Camera-type eye (tissue), 1 donor: ENCODE results near the gene CYP1A2. TPM values are rescaled to one million over a fixed set of nuclear protein-coding genes. Genes with fewer than 3 reads are reported as not detected.

Experiments
- total RNA-seq: library from RNA; depleted of rRNA; stranded (reverse); fragments of >200 nt; gene quantifications from one replicate; pipeline ENCODE4 v1.2.3, GENCODE V29; 2014

CYP1A2 gene
- not detected for total RNA-seq

DNA sequence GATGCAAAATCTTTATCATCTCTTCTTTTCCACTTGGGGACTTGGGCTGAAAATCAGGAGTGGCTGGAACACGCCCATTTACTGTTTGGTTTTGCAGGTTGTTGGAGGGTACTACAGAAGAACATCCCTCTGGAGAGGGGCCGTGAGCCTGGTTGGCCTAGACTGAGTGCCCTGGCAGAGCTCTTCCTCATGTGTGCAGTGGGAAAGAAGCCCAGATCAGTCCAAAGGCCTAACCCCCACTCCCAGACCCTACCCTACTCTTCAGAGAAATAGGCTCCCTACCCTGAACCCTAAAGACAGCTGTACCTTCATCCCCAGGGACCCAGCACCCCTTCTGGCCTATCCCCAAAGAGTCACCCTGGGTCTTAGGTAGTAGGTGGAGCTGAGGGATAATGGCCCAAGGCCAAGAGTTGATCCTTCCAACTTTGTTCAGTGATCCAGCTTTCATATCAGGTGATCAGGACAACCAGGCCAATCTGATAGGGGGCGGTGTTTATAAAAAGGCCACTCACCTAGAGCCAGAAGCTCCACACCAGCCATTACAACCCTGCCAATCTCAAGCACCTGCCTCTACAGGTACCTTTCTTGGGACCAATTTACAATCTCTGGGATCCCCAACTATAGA is at the start of gene CYP1A2:
Gene CYP1A2 (plus strand): TSS at position 524 of the 625 bp plus-strand sequence. CDS start 894 bp downstream, outside the sequence.

DNA sequence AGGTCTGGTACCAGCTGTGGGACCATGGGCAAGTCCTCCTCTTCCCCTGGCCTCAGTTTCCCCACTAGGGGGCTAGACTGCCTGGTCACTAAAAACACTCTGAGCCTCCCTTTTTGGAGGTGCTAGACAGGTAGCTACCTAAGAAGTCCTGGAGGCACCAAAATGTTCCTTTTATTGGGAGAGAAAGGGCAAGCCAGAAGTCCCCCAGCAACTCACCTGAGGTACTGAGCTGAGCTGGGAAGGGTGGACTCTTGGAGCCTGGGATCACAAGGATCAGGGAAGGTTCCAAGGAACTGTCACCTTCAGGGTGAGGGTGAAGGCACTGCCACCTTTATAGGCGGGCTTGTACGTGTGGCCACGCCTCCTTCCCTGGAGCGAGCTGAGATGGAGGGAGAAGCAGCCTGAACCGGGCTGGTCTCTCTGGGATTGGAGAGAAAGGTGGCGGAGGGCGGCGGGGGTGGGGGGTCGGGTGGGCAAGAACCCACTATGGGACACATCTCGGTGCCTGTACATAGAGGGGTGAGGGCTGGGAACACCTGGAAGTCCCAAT is 23.3 kb upstream of the CYP1A2 start, which contains the start of gene CYP1A1:
Gene CYP1A1 (minus strand): TSS at position 304 of the 550 bp plus-strand sequence. CDS start 2,431 bp downstream, outside the sequence.

DNA sequence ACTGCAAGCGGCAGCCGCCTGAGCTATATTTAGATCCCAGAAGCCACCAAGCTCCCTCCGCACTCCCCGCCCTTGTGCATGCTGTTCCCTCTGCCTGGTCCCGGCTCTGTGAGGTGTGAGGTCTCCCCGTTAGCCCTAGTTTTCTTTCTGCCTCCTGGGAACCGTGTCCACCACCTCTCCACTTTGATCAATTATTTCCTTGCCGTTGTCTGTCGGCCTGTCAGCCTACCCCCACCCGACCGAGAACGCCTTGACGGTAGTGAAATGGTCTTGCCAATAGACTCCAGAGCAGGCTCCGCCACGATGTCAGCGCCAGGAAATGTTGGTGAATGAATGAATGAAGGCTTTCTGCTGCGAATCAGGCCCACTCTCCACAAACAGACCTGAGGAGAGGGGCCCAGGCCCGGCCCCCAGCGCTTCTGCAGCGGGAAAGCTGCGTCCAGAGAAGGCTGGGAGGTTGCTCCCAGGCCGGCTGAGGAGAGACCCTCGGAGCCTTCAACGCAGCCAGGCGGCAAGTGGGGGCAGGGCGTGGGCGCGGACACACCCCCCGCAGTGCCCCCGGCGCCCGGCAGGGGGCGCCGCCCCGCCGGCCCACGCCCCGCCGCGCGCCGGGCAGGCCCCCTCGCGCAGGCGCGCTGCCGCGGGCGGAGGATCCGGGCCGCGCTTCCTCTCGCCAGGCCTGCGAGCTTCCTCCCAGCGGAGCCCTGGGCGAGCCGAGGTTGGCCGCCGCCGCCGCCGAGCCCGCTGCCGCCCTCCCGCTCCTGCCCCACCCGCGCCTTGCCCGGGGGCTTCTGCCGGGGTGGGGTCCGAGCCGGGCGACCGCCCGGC is 33.0 kb downstream of the CYP1A2 start, which contains the start of gene CSK:
Gene CSK (plus strand): TSS at position 650 of the 828 bp plus-strand sequence. CDS start 16,218 bp downstream, outside the sequence.

Other genes starting within 250 kb of the CYP1A2 start
- 27.1 TPM for gene ARID3B, start 207.6 kb upstream of the CYP1A2 start, total RNA-seq
- 142 TPM for gene CLK3, start 133.0 kb upstream of the CYP1A2 start, total RNA-seq
- gene EDC3, start 52.8 kb upstream of the CYP1A2 start, total RNA-seq: 27.1 TPM
- 0.55 TPM for gene CYP1A1, start 23.3 kb upstream of the CYP1A2 start, total RNA-seq
- gene CSK, start 33.2 kb downstream of the CYP1A2 start, total RNA-seq: 39.9 TPM
- gene LMAN1L, start 64.0 kb downstream of the CYP1A2 start, total RNA-seq: 3.0 TPM
- 42.8 TPM for gene CPLX3, start 77.8 kb downstream of the CYP1A2 start, total RNA-seq
- 72.3 TPM for gene ULK3, start 94.3 kb downstream of the CYP1A2 start, total RNA-seq
- gene SCAMP2, start 124.5 kb downstream of the CYP1A2 start, total RNA-seq: 30.4 TPM
- 106 TPM for gene MPI, start 141.2 kb downstream of the CYP1A2 start, total RNA-seq
- gene FAM219B, start 158.0 kb downstream of the CYP1A2 start, total RNA-seq: 75.3 TPM
- gene COX5A, start 189.2 kb downstream of the CYP1A2 start, total RNA-seq: 56.7 TPM
- gene RPP25, start 207.9 kb downstream of the CYP1A2 start, total RNA-seq: 4.2 TPM
- gene SCAMP5, start 246.7 kb downstream of the CYP1A2 start, total RNA-seq: 34.9 TPM